MM.1S (cell line): ENCODE measurements around the gene FXYD7.

Source experiments
- EZH2 ChIP-seq: fragments of 300-600 bp; sonication (generic); optimal IDR thresholded peaks from 2 replicates; pipeline ENCODE3; 2017; ENCODE audit warnings: low read depth, mild to moderate bottlenecking, antibody characterized with exemption, low read length, mixed read lengths
- EZH2phosphoT487 ChIP-seq: fragments of 300-600 bp; sonication (generic); IDR thresholded peaks from 2 replicates; pipeline ENCODE4 v1.6.1; 2018; ENCODE audit warnings: antibody characterized with exemption, low read length
- TF ChIP-seq, protein P1 (sequence below): fragments of 300-600 bp; sonication (generic); IDR thresholded peaks from 2 replicates; pipeline ENCODE4 v1.5.1; 2016; ENCODE audit warnings: antibody characterized with exemption, low read length, mixed read lengths

DNA sequence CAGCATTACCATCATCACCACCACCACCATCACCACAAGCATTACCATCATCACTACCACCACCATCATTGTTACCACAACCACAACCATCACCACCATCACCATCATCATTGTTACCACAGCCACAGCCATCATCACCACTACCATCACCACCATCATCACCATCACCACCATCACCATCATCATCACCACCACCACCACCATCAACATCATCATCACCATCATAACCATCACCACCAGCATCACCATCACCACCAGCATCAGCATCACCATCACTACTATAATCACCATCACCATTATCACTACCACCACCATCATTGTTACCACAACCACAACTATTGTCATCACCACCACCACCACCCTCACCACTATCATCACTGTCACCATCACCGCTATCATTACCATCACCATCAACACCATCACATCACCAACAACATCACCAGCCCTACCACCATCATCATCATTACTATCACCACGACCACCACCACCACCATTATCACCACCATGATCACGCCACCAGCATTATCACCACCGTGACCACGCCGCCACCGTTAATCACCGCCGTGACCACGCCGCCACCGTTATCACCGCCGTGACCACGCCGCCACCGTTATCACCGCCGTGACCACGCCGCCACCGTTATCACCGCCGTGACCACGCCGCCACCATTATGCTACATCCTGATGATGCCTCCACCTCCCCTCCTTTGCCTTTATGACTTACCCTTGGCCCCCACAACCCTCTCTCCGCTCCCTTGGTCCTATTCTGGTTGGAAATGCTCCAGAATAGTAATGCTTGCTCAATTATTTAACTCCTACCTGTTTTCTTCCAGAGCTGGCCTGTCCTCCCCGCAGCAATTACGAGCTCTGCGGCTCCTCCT, 37.4 kb upstream of the FXYD7 start:
- TF ChIP-seq, protein P1, sequence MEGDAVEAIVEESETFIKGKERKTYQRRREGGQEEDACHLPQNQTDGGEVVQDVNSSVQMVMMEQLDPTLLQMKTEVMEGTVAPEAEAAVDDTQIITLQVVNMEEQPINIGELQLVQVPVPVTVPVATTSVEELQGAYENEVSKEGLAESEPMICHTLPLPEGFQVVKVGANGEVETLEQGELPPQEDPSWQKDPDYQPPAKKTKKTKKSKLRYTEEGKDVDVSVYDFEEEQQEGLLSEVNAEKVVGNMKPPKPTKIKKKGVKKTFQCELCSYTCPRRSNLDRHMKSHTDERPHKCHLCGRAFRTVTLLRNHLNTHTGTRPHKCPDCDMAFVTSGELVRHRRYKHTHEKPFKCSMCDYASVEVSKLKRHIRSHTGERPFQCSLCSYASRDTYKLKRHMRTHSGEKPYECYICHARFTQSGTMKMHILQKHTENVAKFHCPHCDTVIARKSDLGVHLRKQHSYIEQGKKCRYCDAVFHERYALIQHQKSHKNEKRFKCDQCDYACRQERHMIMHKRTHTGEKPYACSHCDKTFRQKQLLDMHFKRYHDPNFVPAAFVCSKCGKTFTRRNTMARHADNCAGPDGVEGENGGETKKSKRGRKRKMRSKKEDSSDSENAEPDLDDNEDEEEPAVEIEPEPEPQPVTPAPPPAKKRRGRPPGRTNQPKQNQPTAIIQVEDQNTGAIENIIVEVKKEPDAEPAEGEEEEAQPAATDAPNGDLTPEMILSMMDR: no peak
- TF ChIP-seq EZH2 (no peak), EZH2phosphoT487 (no peak)
